Measurements from ENCODE around the gene ZDHHC21. TPM values are rescaled to one million over a fixed set of nuclear protein-coding genes. Genes with fewer than 3 reads are reported as not detected.

Gene ZDHHC21
- polyA plus RNA-seq, 4 donors: 14.2 to 22.7 (median 20.3) TPM

Other genes starting within 250 kb of the ZDHHC21 start
- gene CER1, start 29.3 kb upstream of the ZDHHC21 start, polyA plus RNA-seq (ENCODE audit: insufficient read length in 4 of 4): 1 to 10 TPM in 1 of 4 donors, under 1 TPM in 2, not detected in 1; 0.44 to 1.8 (median 0.98) TPM
- gene FREM1, start 217.0 kb upstream of the ZDHHC21 start, polyA plus RNA-seq (ENCODE audit: insufficient read length in 4 of 4): 100 to 1,000 TPM in 3 of 4 donors, 10 to 100 TPM in 1; 24.0 to 184 (median 169) TPM